Caco-2 (cell line): ENCODE measurements around the gene SECISBP2. TPM values are rescaled to one million over a fixed set of nuclear protein-coding genes. Genes with fewer than 3 reads are reported as not detected.

Source experiments
- BruUV-seq: library from RNA; stranded (reverse); fragments of 400-500 nt; replicated peaks from 2 replicates; lab custom pipeline; 2021; lab: Mats Ljungman, UMichigan
- CTCF ChIA-PET: fragments of 300-600 bp; sonication (Branson Sonifier 250); formaldehyde crosslinking; loops from one replicate; lab custom pipeline; 2022; ENCODE audit warnings: antibody characterized with exemption; lab: Charles Lee
- POLR2A ChIA-PET: fragments of 300-600 bp; sonication (Branson Sonifier 250); formaldehyde crosslinking; loops from one replicate; lab custom pipeline; 2022; ENCODE audit warnings: antibody characterized with exemption; lab: Charles Lee
- DNase-seq, 2 experiments: peaks; one replicate each; pipeline versions ENCODE4 v3.0.0 to v3.0.0-alpha.2; 2020 to 2022
- H3K27me3 ChIP-seq: replicated peaks from 2 replicates; pipeline ENCODE4 v1.6.0; 2011; ENCODE audit warnings: low read length; ENCODE audit not compliant: control insufficient read depth, insufficient read depth
- H3K36me3 ChIP-seq: 2 replicates; pipeline ENCODE4 v1.5.1; 2011; ENCODE audit warnings: low read length; ENCODE audit not compliant: control insufficient read depth, insufficient read depth
- H3K4me1 ChIP-seq: fragments of 250-450 bp; sonication (Bioruptor Pico); 2 replicates; pipeline ENCODE4 v1.5.1; 2020; ENCODE audit warnings: mild to moderate bottlenecking
- H3K4me3 ChIP-seq: 2 replicates; pipeline ENCODE4 v1.5.1; 2011; ENCODE audit warnings: low read depth, mild to moderate bottlenecking, control low read depth, low read length
- H3K9me3 ChIP-seq: fragments of 250-450 bp; sonication (Bioruptor Pico); 2 replicates; pipeline ENCODE4 v1.5.1; 2020; ENCODE audit warnings: mild to moderate bottlenecking, moderate library complexity
- H3K27ac Mint-ChIP-seq: one replicate; pipeline ENCODE4 v1.8.0; 2022; ENCODE audit warnings: mixed read lengths; ENCODE audit not compliant: unreplicated experiment
- H3K27me3 Mint-ChIP-seq: one replicate; pipeline ENCODE4 v1.8.0; 2022; ENCODE audit warnings: mixed read lengths; ENCODE audit not compliant: insufficient read depth, unreplicated experiment
- H3K36me3 Mint-ChIP-seq: one replicate; pipeline ENCODE4 v1.8.0; 2022; ENCODE audit warnings: mild to moderate bottlenecking, mixed read lengths; ENCODE audit not compliant: insufficient read depth, unreplicated experiment
- H3K4me1 Mint-ChIP-seq: one replicate; pipeline ENCODE4 v1.8.0; 2022; ENCODE audit warnings: low read depth, mixed read lengths; ENCODE audit not compliant: unreplicated experiment
- H3K4me3 Mint-ChIP-seq: one replicate; pipeline ENCODE4 v1.8.0; 2022; ENCODE audit warnings: mild to moderate bottlenecking, moderate library complexity, mixed read lengths; ENCODE audit not compliant: unreplicated experiment
- H3K9me3 Mint-ChIP-seq: one replicate; pipeline ENCODE4 v1.8.0; 2022; ENCODE audit warnings: mixed read lengths; ENCODE audit not compliant: unreplicated experiment
- CTCF ChIP-seq, 2 experiments: fragments of 200-600 bp in 1 of 2; IDR thresholded peaks; 1 replicate in 1 of 2; 2 replicates in 1 of 2; pipeline versions ENCODE4 v1.5.1 to v1.8.0; 2011 to 2022; ENCODE audit warnings: antibody characterized with exemption in 1 of 2, control low read depth in 1 of 2, inconsistent platforms in 1 of 2, low read depth in 1 of 2, low read length in 1 of 2, mild to moderate bottlenecking in 1 of 2, moderate library complexity in 1 of 2; ENCODE audit not compliant: insufficient read depth in 1 of 2, severe bottlenecking in 1 of 2, unreplicated experiment in 1 of 2
- intact Hi-C: fragments of 100-400 bp; cut with micrococcal nuclease; formaldehyde crosslinking; loops from one replicate; pipeline ENCODE4 v1.10.0; 2022; ENCODE audit not compliant: unreplicated experiment
- total RNA-seq: library from RNA; stranded (reverse); gene quantifications from 2 replicates; pipeline ENCODE4 v1.2.3, GENCODE V29; 2022

Gene SECISBP2
- total RNA-seq, 1 experiment from 2014 or later: 21.0 TPM

- BruUV-seq: no TSS peak
- TF ChIP-seq CTCF (IDR thresholded peaks at IDR 0.05; ENCODE audit: insufficient read depth in 1 of 2, low read depth in 1 of 2, low read length in 1 of 2, severe bottlenecking in 1 of 2, unreplicated experiment in 1 of 2): no peak
- H3K9me3 ChIP-seq: no peaks in the 10 kb centered on the region
- H3K27ac Mint-ChIP-seq: no peak overlapping the region
- no peaks in the 10 kb centered on the region for H3K27me3 Mint-ChIP-seq
- ChIA-PET POLR2A (no interaction called here), CTCF (no interaction called here)
- no peaks in the 10 kb centered on the region for H3K36me3 ChIP-seq
- no peak for DNase-seq
- H3K4me1 Mint-ChIP-seq: no peaks in the 10 kb centered on the region
- no peaks in the 10 kb centered on the region for H3K9me3 Mint-ChIP-seq
- H3K27me3 ChIP-seq: no peaks in the 10 kb centered on the region
- H3K4me3 Mint-ChIP-seq: no peak overlapping the region
- no peaks in the 10 kb centered on the region for H3K4me1 ChIP-seq
- intact Hi-C loops: no loop called here
- H3K4me3 ChIP-seq: no peak overlapping the region
- peaks cover 4% of the 10 kb centered on the region for H3K36me3 Mint-ChIP-seq
These were observed 66.5 kb downstream of the SECISBP2 start for GRCh38 chr9:89384783-89385182.

GRCh38 chr9:89386206-89386605 lies 67.9 kb downstream of the SECISBP2 start:
- H3K4me3 Mint-ChIP-seq: no peak overlapping the region
- H3K9me3 ChIP-seq: no peaks in the 10 kb centered on the region
- CTCF ChIA-PET: no interaction called here
- H3K4me3 ChIP-seq: no peak overlapping the region
- H3K4me1 ChIP-seq: peaks cover 4% of the 10 kb centered on the region; the same call in 1 of the 2 replicates
- TF ChIP-seq CTCF (IDR thresholded peaks at IDR 0.05; ENCODE audit: insufficient read depth in 1 of 2, low read depth in 1 of 2, low read length in 1 of 2, severe bottlenecking in 1 of 2, unreplicated experiment in 1 of 2): no peak
- no peak for DNase-seq
- POLR2A ChIA-PET: no interaction called here
- BruUV-seq: no TSS peak
- H3K4me1 Mint-ChIP-seq: no peaks in the 10 kb centered on the region
- no peak overlapping the region for H3K27ac Mint-ChIP-seq
- no peaks in the 10 kb centered on the region for H3K36me3 ChIP-seq
- no peaks in the 10 kb centered on the region for H3K27me3 Mint-ChIP-seq
- H3K9me3 Mint-ChIP-seq: no peaks in the 10 kb centered on the region
- H3K36me3 Mint-ChIP-seq: no peaks in the 10 kb centered on the region
- no peaks in the 10 kb centered on the region for H3K27me3 ChIP-seq
- intact Hi-C loops: no loop called here

- H3K4me1 Mint-ChIP-seq: no peaks in the 10 kb centered on the region
- no peaks in the 10 kb centered on the region for H3K9me3 Mint-ChIP-seq
- TF ChIP-seq CTCF (IDR thresholded peaks at IDR 0.05; ENCODE audit: insufficient read depth in 1 of 2, low read depth in 1 of 2, low read length in 1 of 2, severe bottlenecking in 1 of 2, unreplicated experiment in 1 of 2): no peak
- Histone ChIP-seq H3K4me1 (peaks cover 4% of the 10 kb centered on the region; the same call in 1 of the 2 replicates), H3K9me3 (no peaks in the 10 kb centered on the region), H3K27me3 (no peaks in the 10 kb centered on the region), H3K36me3 (no peaks in the 10 kb centered on the region), H3K4me3 (no peak overlapping the region)
- BruUV-seq: no TSS peak
- DNase-seq: no peak
- intact Hi-C loops: no loop called here
- H3K27ac Mint-ChIP-seq: no peak overlapping the region
- CTCF ChIA-PET: no interaction called here
- H3K4me3 Mint-ChIP-seq: no peak overlapping the region
- no peaks in the 10 kb centered on the region for H3K27me3 Mint-ChIP-seq
- POLR2A ChIA-PET: no interaction called here
- no peaks in the 10 kb centered on the region for H3K36me3 Mint-ChIP-seq
These were observed 68.5 kb downstream of the SECISBP2 start for GRCh38 chr9:89386797-89387196.
